ENCODE results near the gene SRCAP. TPM values are rescaled to one million over a fixed set of nuclear protein-coding genes. Genes with fewer than 3 reads are reported as not detected.

SRCAP gene
- total RNA-seq, 2 experiments from 2014 or later, result 86.3 to 93.3 TPM

DNA sequence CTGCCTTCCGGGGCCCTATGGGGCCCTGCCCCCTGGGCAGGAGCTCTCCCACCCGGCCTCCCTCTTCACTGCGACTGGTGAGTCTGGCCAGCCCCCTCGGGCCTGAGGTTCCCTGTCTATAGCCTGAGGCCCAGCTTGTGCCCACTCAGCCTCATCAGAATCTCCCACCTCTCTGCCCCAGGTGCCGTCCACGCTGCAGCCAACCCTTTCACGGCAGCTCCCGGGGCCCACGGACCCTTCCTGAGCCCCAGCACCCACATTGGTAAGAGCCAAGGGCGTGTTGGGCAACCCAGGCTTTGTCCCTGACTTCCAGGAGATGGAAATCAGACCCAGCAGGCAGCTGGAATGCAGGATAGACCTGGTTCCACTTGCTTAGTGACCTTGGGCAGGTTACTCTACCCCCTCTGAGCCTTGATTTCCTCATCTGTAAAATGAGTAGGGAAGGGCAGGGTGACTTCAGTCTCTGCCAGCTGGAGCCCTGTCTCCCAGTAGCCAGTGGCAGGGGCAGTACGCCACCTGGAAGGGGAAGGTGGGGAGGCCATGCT, 31.5 kb upstream of the SRCAP start:
- Mint-ChIP-seq H3K9me3 (ENCODE audit: low read depth) (no peaks in the 10 kb centered on the region), H3K36me3 (peaks cover 39% of the 10 kb centered on the region), H3K27ac (no peak overlapping the region), H3K27me3 (no peaks in the 10 kb centered on the region), H3K4me3 (no peak overlapping the region), H3K4me1 (peaks cover 19% of the 10 kb centered on the region)
- DNase-seq, result no peak
- ATAC-seq, result no peak
- CTCF ChIA-PET, result interaction anchor here (0.7 to 1.0 kb wide), 3 partner anchors 9 to 17 kb away, joined by 3 to 4 read pairs (median 3); partner anchors contain the start of gene FBRS

DNA sequence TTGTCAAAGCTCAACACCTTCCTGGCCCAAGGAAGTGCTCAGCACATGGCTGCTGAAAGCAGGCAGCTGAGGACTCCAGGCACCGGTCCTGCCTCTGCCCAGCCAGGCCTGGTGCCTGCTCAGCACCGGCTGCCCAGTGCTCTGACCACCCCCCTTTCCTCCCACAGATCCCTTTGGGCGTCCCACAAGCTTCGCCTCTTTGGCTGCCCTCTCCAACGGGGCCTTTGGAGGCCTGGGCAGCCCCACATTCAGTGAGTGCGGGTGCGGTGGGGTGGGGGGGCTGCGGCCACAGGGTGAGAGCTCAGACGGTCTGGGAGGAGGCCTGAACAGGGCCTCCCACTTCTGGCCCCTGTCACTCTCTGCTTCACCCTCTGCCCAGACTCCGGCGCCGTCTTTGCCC, 30.6 kb upstream of the SRCAP start:
- DNase-seq, result no peak
- H3K27me3 Mint-ChIP-seq, result no peaks in the 10 kb centered on the region
- ATAC-seq, result no peak
- no peak overlapping the region for H3K4me3 Mint-ChIP-seq
- peaks cover 31% of the 10 kb centered on the region for H3K36me3 Mint-ChIP-seq
- H3K27ac Mint-ChIP-seq, result no peak overlapping the region
- H3K9me3 Mint-ChIP-seq (ENCODE audit: low read depth), result no peaks in the 10 kb centered on the region
- peaks cover 9% of the 10 kb centered on the region for H3K4me1 Mint-ChIP-seq
- CTCF ChIA-PET, result interaction anchor here (1.0 kb wide), 1 partner anchor 10 kb away, joined by 3 read pairs; the partner anchor contains the start of gene FBRS

DNA sequence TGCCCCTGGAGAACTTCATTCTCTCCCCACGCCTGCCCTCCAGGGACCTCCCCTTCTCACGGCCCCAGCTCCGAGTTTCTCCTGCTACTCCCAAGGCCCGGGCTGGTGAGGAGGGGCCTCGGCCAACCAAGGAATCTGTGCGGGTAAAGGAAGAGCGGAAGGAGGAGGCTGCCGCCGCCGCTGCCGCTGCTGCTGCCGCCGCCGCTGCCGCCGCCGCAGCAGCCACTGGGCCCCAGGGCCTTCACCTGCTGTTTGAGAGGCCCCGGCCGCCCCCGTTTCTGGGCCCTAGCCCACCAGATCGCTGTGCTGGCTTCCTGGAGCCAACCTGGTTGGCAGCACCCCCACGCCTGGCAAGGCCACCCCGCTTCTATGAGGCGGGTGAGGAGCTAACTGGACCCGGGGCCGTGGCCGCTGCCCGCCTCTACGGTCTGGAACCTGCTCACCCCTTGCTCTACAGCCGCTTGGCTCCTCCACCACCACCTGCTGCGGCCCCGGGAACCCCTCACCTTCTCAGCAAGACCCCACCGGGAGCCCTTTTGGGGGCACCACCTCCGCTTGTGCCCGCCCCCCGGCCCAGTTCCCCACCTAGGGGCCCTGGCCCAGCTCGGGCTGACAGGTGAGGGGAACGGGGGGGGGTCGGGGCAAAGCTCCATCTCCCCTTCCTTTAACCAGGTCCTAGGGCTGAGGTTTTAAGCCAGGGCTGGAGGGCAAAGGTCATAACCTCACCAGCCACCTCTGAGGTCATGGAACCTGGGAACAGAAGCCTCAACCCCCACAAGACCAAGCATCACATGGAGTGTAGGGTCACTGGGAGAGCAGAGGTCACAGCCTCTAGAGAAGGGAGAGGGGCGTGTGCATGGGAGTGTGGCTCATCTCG, 29.7 kb upstream of the SRCAP start:
- Mint-ChIP-seq H3K27me3 (no peaks in the 10 kb centered on the region), H3K27ac (no peak overlapping the region), H3K36me3 (peaks cover 26% of the 10 kb centered on the region), H3K4me3 (no peak overlapping the region), H3K4me1 (peaks cover 4% of the 10 kb centered on the region), H3K9me3 (ENCODE audit: low read depth) (no peaks in the 10 kb centered on the region)
- no peak for DNase-seq
- no peak for ATAC-seq
- CTCF ChIA-PET, result no interaction called here

DNA sequence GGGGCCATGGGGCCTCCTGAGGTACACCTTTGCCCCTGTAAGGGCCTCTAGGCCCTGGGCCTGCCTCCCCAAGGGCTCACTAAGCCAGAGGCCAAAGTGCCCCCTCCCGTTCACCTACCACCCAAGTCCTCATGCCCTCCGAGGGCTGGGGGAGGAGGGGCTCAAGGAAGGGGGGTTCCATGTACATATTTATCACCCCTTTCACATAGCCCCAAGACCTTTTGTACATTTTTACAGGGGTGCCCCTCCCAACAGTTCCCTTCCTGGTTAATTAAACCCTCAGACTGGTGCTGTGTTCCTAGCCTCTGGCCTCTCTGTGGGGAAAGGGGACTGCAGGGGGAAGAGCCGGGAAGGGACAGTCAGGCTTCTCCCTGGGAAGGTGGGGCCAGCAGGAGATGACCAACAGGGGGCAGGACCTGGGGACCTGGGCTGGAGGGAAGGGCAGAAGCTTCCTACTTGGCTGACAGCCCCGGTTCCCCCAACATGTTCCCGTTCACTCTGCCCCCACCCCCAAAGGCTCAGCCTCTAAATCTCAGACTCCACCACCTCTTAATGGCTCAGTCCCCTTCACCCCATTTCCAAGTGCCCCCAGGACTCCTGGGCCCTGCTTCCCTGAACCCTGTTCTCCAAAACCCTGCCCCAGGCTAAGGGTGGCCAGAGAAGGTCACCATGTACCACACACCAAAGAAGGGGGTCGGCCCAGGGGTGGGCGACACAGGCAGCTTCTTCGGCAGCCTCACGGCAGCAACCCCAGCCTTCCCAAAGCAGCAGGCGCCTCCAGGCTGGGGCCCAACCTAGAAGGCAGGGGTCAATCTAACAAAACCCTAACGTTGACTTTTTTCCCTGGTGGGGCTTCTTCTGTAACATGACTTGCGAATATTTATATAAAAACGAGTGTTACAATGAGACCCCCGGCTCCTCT, 28.8 kb upstream of the SRCAP start:
- no peak for ATAC-seq
- no peak for DNase-seq
- Mint-ChIP-seq H3K9me3 (ENCODE audit: low read depth) (no peaks in the 10 kb centered on the region), H3K27me3 (no peaks in the 10 kb centered on the region), H3K27ac (no peak overlapping the region), H3K4me3 (no peak overlapping the region), H3K36me3 (peaks cover 23% of the 10 kb centered on the region), H3K4me1 (peaks cover 2% of the 10 kb centered on the region)
- CTCF ChIA-PET, result no interaction called here

DNA sequence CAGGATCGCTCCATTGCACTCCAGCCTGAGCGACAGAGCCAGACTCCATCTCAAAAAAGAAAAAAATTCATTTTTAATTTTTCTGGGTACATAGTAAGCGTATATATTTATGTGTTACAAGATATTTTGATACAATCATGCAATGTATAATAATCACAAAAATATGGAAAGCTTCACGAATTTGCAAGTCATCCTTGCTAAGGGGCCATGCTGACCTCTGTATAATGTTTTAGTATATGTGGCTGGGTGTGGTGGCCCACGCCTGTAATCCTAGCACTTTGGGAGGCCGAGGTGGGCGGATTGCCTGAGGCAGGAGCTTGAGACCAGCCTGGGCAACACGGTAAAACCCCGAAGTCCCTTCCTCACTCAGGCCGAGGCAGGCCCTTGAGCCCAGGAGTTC, 23.8 kb upstream of the SRCAP start:
- CTCF ChIA-PET, result interaction anchor here (0.6 to 2.3 kb wide), 3 partner anchors 19 to 245 kb away, joined by 3 to 6 read pairs (median 3); partner anchors contain the start of gene DCTPP1
- no peak overlapping the region for H3K27ac Mint-ChIP-seq
- no peaks in the 10 kb centered on the region for H3K9me3 Mint-ChIP-seq (ENCODE audit: low read depth)
- ATAC-seq (no peak), DNase-seq (no peak)
- no peak overlapping the region for H3K4me3 Mint-ChIP-seq
- H3K36me3 Mint-ChIP-seq, result peaks cover 5% of the 10 kb centered on the region
- peaks cover 4% of the 10 kb centered on the region for H3K4me1 Mint-ChIP-seq
- no peaks in the 10 kb centered on the region for H3K27me3 Mint-ChIP-seq

DNA sequence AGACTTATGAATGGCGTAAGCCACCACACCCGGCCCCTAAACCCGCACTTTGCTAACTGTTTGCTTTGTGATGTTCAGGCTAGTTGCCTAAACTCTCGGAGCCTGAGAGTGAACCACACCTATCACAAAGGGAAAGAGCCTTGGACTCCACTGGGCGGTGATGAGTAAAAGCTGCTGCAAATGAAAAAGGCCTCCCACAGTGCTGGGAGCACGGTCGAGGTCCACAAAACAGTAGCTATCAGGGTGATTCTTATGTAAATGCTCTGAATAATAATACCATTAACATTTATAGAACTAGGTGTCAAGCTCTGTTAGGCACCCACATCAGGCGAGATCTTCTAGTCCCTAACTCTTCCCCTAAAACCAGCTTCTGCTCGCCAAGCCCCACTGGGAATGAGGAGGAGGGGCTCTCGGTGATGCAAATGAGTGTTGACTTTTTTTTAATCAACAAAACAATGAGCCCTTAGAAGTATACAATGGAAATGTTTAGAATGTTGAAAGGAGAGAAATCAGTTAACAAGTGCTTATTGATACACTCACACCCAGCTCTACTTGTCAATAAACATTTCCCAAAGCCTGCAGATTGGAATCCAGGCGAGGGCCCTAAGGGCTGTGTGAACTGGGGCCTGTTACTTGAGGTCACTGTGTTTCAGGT, 20.9 kb upstream of the SRCAP start:
- no peak for DNase-seq
- H3K27ac Mint-ChIP-seq, result no peak overlapping the region
- CTCF ChIA-PET, result interaction anchor here (0.9 to 4.3 kb wide), 3 partner anchors 10 to 19 kb away, joined by 3 to 18 read pairs (median 3); no protein-coding TSS in a partner anchor

DNA sequence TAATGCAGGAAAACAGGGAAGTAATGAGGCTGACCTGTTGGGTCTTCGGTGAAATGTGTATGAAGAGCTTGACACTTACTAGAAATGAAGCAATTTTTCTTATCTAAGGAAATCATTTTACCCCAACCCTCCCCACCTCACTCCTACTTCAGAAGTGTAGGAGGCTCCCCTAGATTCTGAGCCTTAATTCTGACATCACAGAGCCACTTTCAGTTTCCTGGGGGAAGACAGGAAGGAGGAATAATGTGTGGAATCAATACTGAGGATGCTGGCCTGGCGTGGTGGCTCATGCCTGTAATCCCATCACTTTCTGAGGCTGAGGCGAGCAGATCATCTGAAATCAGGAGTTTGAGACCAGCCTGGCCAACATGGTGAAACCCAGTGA, 20.4 kb upstream of the SRCAP start:
- Mint-ChIP-seq H3K27ac (no peak overlapping the region), H3K27me3 (no peaks in the 10 kb centered on the region), H3K4me1 (peaks cover 4% of the 10 kb centered on the region), H3K36me3 (no peaks in the 10 kb centered on the region), H3K4me3 (no peak overlapping the region), H3K9me3 (ENCODE audit: low read depth) (no peaks in the 10 kb centered on the region)
- no peak for DNase-seq
- CTCF ChIA-PET, result interaction anchor here (0.9 to 4.3 kb wide), 2 partner anchors 15 to 19 kb away, joined by 3 to 18 read pairs; no protein-coding TSS in a partner anchor
- no peak for ATAC-seq

More for the DNA sequence above, 20.9 kb upstream of the SRCAP start:
- ATAC-seq, result no peak
- peaks cover 4% of the 10 kb centered on the region for H3K4me1 Mint-ChIP-seq
- H3K4me3 Mint-ChIP-seq, result no peak overlapping the region
- H3K27me3 Mint-ChIP-seq, result no peaks in the 10 kb centered on the region
- H3K9me3 Mint-ChIP-seq (ENCODE audit: low read depth), result no peaks in the 10 kb centered on the region
- H3K36me3 Mint-ChIP-seq, result no peaks in the 10 kb centered on the region

DNA sequence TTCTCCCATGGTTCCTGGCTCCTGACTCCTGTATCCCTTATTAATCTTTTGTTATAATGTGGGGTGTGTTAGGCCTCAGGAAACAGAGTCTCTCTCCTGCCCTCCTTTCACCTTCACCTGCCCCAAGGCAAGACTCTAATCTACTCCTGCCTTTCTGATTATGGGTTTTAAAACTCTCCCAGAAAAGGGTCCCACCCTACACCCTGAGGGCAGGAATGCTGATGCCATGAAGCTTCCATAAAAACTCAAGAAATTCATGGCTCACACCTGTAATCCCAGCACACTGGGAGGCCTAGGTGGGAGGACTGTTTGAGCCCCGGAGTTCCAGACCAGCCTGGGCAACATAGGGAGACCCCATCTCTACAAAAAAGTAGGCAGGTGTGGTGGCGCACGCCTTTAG, 18.6 kb upstream of the SRCAP start:
- Mint-ChIP-seq H3K4me1 (peaks cover 4% of the 10 kb centered on the region), H3K27ac (no peak overlapping the region)
- no peak for ATAC-seq

DNA sequence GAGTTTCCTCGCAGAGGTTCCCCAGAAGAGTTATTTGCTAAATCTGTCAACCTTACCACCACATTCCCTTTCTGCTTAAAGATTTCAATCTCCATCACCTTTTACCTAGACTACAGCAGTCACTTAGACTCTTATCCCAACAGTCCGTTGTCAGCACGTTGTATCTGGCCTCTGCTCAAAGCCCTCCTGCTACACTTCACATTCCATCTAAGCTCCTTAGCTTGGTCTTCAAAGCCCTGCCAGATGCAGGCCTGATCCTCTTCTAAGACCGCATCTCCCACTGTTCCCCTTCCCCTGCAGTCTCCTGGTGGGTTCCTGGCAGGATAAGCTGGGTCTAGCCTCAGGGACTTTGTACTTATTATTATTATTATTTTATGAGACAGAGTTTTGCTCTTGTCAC, 10.3 kb upstream of the SRCAP start:
- H3K4me3 Mint-ChIP-seq, result no peak overlapping the region
- H3K27ac Mint-ChIP-seq, result no peak overlapping the region
- ATAC-seq (no peak), DNase-seq (no peak)
- no peaks in the 10 kb centered on the region for H3K36me3 Mint-ChIP-seq
- H3K27me3 Mint-ChIP-seq, result no peaks in the 10 kb centered on the region
- CTCF ChIA-PET, result interaction anchor here (1.2 kb wide), 1 partner anchor 91 kb away, joined by 3 read pairs; no protein-coding TSS in a partner anchor
- peaks cover 10% of the 10 kb centered on the region for H3K4me1 Mint-ChIP-seq
- no peaks in the 10 kb centered on the region for H3K9me3 Mint-ChIP-seq (ENCODE audit: low read depth)

More for the DNA sequence above, 18.6 kb upstream of the SRCAP start:
- Mint-ChIP-seq H3K27me3 (no peaks in the 10 kb centered on the region), H3K4me3 (no peak overlapping the region), H3K9me3 (ENCODE audit: low read depth) (no peaks in the 10 kb centered on the region), H3K36me3 (no peaks in the 10 kb centered on the region)
- CTCF ChIA-PET, result interaction anchor here (1.1 to 4.3 kb wide), 2 partner anchors 13 to 80 kb away, joined by 3 to 18 read pairs; no protein-coding TSS in a partner anchor
- no peak for DNase-seq

DNA sequence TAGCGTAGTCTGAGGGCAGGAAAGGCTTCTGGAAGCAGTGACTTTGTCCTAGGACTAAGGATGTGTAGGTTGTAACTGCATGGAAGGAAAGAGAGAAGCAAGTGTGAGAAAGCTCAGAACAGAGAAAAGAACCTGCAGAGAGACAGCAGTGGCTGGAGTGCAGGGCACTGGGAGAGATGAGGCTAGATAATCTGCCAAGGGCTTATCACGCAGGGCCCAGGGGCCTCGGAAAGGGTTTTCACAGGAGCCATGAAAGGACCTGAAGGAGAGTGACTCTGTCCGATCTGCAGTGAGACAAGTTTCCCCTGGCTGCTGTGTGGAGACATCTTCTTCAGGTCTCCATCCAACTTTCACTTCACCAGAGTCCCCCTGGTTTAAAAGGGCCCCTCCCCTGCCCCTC, 7.1 kb upstream of the SRCAP start:
- Mint-ChIP-seq H3K4me1 (peaks cover 24% of the 10 kb centered on the region), H3K4me3 (no peak overlapping the region), H3K27ac (no peak overlapping the region), H3K27me3 (no peaks in the 10 kb centered on the region), H3K36me3 (no peaks in the 10 kb centered on the region), H3K9me3 (ENCODE audit: low read depth) (no peaks in the 10 kb centered on the region)
- ATAC-seq (no peak), DNase-seq (no peak)
- CTCF ChIA-PET, result interaction anchor here (1.6 to 4.3 kb wide), 4 partner anchors 13 to 140 kb away, joined by 4 to 69 read pairs (median 12); partner anchors contain the start of genes FBRS and PRR14

DNA sequence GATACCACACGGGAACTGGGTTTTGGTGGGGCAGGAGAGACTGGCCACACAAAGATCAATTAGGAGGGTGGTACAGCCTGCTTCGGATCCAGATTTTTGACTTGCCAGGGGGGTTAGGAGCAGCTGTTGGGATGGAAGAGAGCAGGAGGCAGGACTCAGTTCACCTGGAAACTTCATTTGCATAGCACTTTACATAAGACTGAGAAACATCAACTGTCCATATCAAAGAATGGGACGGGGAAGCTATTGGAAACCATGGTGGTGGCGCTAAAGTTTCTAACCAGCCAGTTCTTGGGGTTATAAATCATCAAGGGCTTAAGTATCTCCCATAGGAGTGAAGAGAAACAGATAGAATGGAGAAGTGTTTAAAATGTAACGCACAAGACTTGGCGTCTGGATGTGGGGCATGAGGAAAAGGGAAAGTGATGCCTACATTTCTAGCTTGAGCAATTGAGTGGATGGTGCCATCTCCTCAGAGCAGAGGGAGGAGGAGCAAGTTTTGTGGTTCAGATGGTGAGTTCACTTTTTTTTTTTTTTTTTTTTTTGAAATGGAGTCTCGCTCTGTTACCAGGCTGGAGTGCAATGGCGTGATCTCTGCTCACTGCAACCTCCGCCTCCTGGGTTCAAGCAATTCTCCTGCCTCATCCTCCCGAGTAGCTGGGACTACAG, 6.4 kb upstream of the SRCAP start:
- no peaks in the 10 kb centered on the region for H3K36me3 Mint-ChIP-seq
- DNase-seq (no peak), ATAC-seq (no peak)
- H3K4me1 Mint-ChIP-seq, result peaks cover 30% of the 10 kb centered on the region
- H3K9me3 Mint-ChIP-seq (ENCODE audit: low read depth), result no peaks in the 10 kb centered on the region
- no peak overlapping the region for H3K4me3 Mint-ChIP-seq
- no peak overlapping the region for H3K27ac Mint-ChIP-seq
- CTCF ChIA-PET, result interaction anchor here (0.7 to 4.3 kb wide), 11 partner anchors 9 to 268 kb away, joined by 3 to 69 read pairs (median 6); partner anchors contain the start of genes FBRS and PRR14
- no peaks in the 10 kb centered on the region for H3K27me3 Mint-ChIP-seq
